HCT116 (cell line): ENCODE data around the gene RXRA. TPM values are rescaled to one million over a fixed set of nuclear protein-coding genes. Genes with fewer than 3 reads are reported as not detected.

Source experiments
- ATAC-seq: fragments of 200-7000 bp; cut with Tn5 transposase; 2 replicates; pipeline ENCODE4 v1.9.1; 2020; ENCODE audit warnings: mild to moderate bottlenecking, moderate library complexity
- BruUV-seq: library from RNA; stranded (reverse); fragments of 400-500 nt; replicated peaks from 2 replicates; lab custom pipeline; 2021; lab: Mats Ljungman, UMichigan
- CTCF ChIA-PET: fragments of 300-600 bp; sonication (Branson Sonifier 250); formaldehyde crosslinking; loops from one replicate; lab custom pipeline; 2021; ENCODE audit warnings: antibody characterized with exemption; lab: Charles Lee
- POLR2A ChIA-PET: fragments of 300-600, 350-600 bp; sonication (Branson Sonifier 250); formaldehyde crosslinking; loops from one replicate; lab custom pipeline; 2021; ENCODE audit warnings: antibody characterized with exemption; lab: Charles Lee
- RAD21 ChIA-PET, 2 experiments: fragments of 300-600 bp; sonication (Branson Sonifier 250); formaldehyde crosslinking; loops; one replicate each; lab custom pipeline; 2023; ENCODE audit warnings: low total read pairs in 2 of 2; ENCODE audit not compliant: uncharacterized antibody in 2 of 2, unreplicated experiment in 2 of 2, low non-redundant PET in 1 of 2; lab: Charles Lee
- DNase-seq: peaks from one replicate; pipeline ENCODE4 v3.0.0-alpha.2; 2010; ENCODE audit warnings: low read depth, low spot score
- H2AFZ ChIP-seq: fragments of 200-600 bp; shearing (Covaris generic), sonication (generic); 2 replicates; pipeline ENCODE4 v1.6.1; 2017; ENCODE audit warnings: low read depth, mixed run types, mixed read lengths, antibody characterized with exemption, low read length; ENCODE audit not compliant: poor library complexity, severe bottlenecking
- H3K27ac ChIP-seq: 2 replicates; pipeline ENCODE4 v1.5.1; 2012; ENCODE audit warnings: low read depth, low read length
- H3K27me3 ChIP-seq: fragments of 200-600 bp; sonication (generic); 2 replicates; pipeline ENCODE4 v1.6.1; 2016; ENCODE audit warnings: mixed run types, low read length, mixed read lengths; ENCODE audit not compliant: insufficient read depth
- H3K36me3 ChIP-seq, 2 experiments: fragments of 200-500 bp in 1 of 2; fragments of 200-600 bp in 1 of 2; sonication (Bioruptor generic) in 1 of 2; sonication (generic) in 1 of 2; 2 replicates each; pipeline versions ENCODE4 v1.5.1 to v1.6.1; 2014 to 2016; ENCODE audit warnings: low read length in 2 of 2, inconsistent platforms in 1 of 2, mixed read lengths in 1 of 2, mixed run types in 1 of 2; ENCODE audit not compliant: insufficient read depth in 2 of 2, control insufficient read depth in 1 of 2
- H3K4me1 ChIP-seq, 2 experiments: fragments of 200-600 bp in 1 of 2; sonication (generic) in 1 of 2; 2 replicates each; pipeline versions ENCODE4 v1.5.1 to v1.6.1; 2012 to 2017; ENCODE audit warnings: low read length in 2 of 2, inconsistent platforms in 1 of 2, mild to moderate bottlenecking in 1 of 2, mixed read lengths in 1 of 2, mixed run types in 1 of 2, moderate library complexity in 1 of 2; ENCODE audit not compliant: insufficient read depth in 2 of 2, control insufficient read depth in 1 of 2
- H3K4me2 ChIP-seq: fragments of 200-600 bp; sonication (generic); 2 replicates; pipeline ENCODE4 v1.6.1; 2017; ENCODE audit warnings: mixed run types, low read length, mixed read lengths
- H3K4me3 ChIP-seq, 2 experiments: fragments of 200-600 bp in 1 of 2; sonication (generic) in 1 of 2; replicated peaks in 1 of 2; 2 replicates each; pipeline ENCODE4 v1.5.1; 2011 to 2016; ENCODE audit warnings: low read length in 2 of 2, control low read depth in 1 of 2, low read depth in 1 of 2, mild to moderate bottlenecking in 1 of 2, mixed read lengths in 1 of 2, mixed run types in 1 of 2
- H3K79me2 ChIP-seq: fragments of 200-600 bp; sonication (generic); 2 replicates; pipeline ENCODE4 v1.6.1; 2017; ENCODE audit warnings: mild to moderate bottlenecking, mixed run types, low read length, moderate library complexity, mixed read lengths; ENCODE audit not compliant: insufficient read depth
- H3K9ac ChIP-seq: fragments of 200-600 bp; sonication (generic); 2 replicates; pipeline ENCODE4 v1.6.1; 2016; ENCODE audit warnings: low read length, mixed read lengths
- H3K9me2 ChIP-seq: fragments of 200-600 bp; sonication (generic), shearing (Covaris generic); 2 replicates; pipeline ENCODE4 v1.6.1; 2017; ENCODE audit warnings: mixed run types, mild to moderate bottlenecking, moderate library complexity; ENCODE audit not compliant: insufficient read depth
- H3K9me3 ChIP-seq, 2 experiments: fragments of 200-500 bp in 1 of 2; fragments of 200-600 bp in 1 of 2; sonication (Bioruptor generic) in 1 of 2; sonication (generic) in 1 of 2; 2 replicates each; pipeline ENCODE4 v1.6.1; 2014 to 2017; ENCODE audit warnings: low read length in 2 of 2, mixed read lengths in 2 of 2, inconsistent platforms in 1 of 2, low read depth in 1 of 2, mild to moderate bottlenecking in 1 of 2, mixed run types in 1 of 2, moderate library complexity in 1 of 2; ENCODE audit not compliant: control insufficient read depth in 1 of 2, insufficient read depth in 1 of 2
- H4K20me1 ChIP-seq: fragments of 200-600 bp; sonication (generic), shearing (Covaris generic); 2 replicates; pipeline ENCODE4 v1.6.1; 2017; ENCODE audit warnings: mixed run types, mild to moderate bottlenecking, moderate library complexity; ENCODE audit not compliant: insufficient read depth
- ATF3 ChIP-seq: IDR thresholded peaks from 2 replicates; pipeline ENCODE4 v1.6.1; 2012
- CEBPB ChIP-seq: IDR thresholded peaks from 2 replicates; pipeline ENCODE4 v1.6.1; 2012; ENCODE audit warnings: low read depth
- CTCF ChIP-seq, 3 experiments: fragments of 200-600 bp in 1 of 3; sonication (generic) in 1 of 3; IDR thresholded peaks in 2 of 3; conservative IDR thresholded peaks in 1 of 3; 2 replicates each; pipeline ENCODE4 v1.5.1; 2012 to 2017; ENCODE audit warnings: low read depth in 2 of 3, low read length in 2 of 3, antibody characterized with exemption in 1 of 3, borderline replicate concordance in 1 of 3, control low read depth in 1 of 3, mild to moderate bottlenecking in 1 of 3, mixed read lengths in 1 of 3, mixed run types in 1 of 3, moderate library complexity in 1 of 3; ENCODE audit not compliant: insufficient read depth in 1 of 3
- EZH2 ChIP-seq: fragments of 200-600 bp; sonication (generic); IDR thresholded peaks from 2 replicates; pipeline ENCODE4 v1.6.1; 2017; ENCODE audit warnings: antibody characterized with exemption, mixed run types
- JUND ChIP-seq: IDR thresholded peaks from 2 replicates; pipeline ENCODE4 v1.6.1; 2012
- MAX ChIP-seq: IDR thresholded peaks from 2 replicates; pipeline ENCODE4 v1.6.1; 2012
- POLR2A ChIP-seq: IDR thresholded peaks from 2 replicates; pipeline ENCODE4 v1.7.0; 2011; ENCODE audit warnings: borderline replicate concordance; ENCODE audit not compliant: insufficient read depth, insufficient read length; ENCODE audit errors: extremely low read depth
- RAD21 ChIP-seq: IDR thresholded peaks from 2 replicates; pipeline ENCODE4 v1.6.1; 2012; ENCODE audit warnings: low read depth, mild to moderate bottlenecking
- SIN3A ChIP-seq: IDR thresholded peaks from 2 replicates; pipeline ENCODE4 v1.6.1; 2012; ENCODE audit warnings: low read depth
- TCF7L2 ChIP-seq: IDR thresholded peaks from 2 replicates; pipeline ENCODE4 v1.7.0; 2011; ENCODE audit warnings: borderline replicate concordance, inconsistent platforms; ENCODE audit not compliant: insufficient read depth, insufficient read length; ENCODE audit errors: extremely low read depth
- ZBTB33 ChIP-seq: IDR thresholded peaks from 2 replicates; pipeline ENCODE4 v1.6.1; 2011; ENCODE audit warnings: mild to moderate bottlenecking, low read length, moderate library complexity; ENCODE audit not compliant: insufficient replicate concordance; ENCODE audit errors: extremely low read depth
- ZNF274 ChIP-seq: fragments of 200-500 bp; sonication (Bioruptor generic); IDR thresholded peaks from 2 replicates; pipeline ENCODE4 v1.6.1; 2014; ENCODE audit warnings: mild to moderate bottlenecking, low read depth, low read length, inconsistent platforms
- intact Hi-C: fragments of 100-400 bp; cut with micrococcal nuclease; formaldehyde crosslinking; loops from 2 replicates; pipeline ENCODE4 v1.10.0; 2022
- total RNA-seq: library from RNA; stranded (reverse); gene quantifications from one replicate; pipeline ENCODE4 v1.2.1, GENCODE V29; 2021; ENCODE audit not compliant: unreplicated experiment

RXRA gene
- total RNA-seq, 1 experiment from 2014 or later = 43.9 TPM

GRCh38 chr9:134363450-134363849 is 37.2 kb downstream of the RXRA start:
- ChIA-PET RAD21 (no interaction called here), CTCF (interaction anchor here (1.2 kb wide), 1 partner anchor 45 kb away, joined by 3 read pairs; no protein-coding TSS in a partner anchor), POLR2A (no interaction called here)
- Histone ChIP-seq H3K79me2 (peaks cover 59% of the 10 kb centered on the region), H3K27ac (no peak overlapping the region; the same call in 1 of the 2 replicates), H3K4me2 (no peak overlapping the region), H3K9me3 (no peaks in the 10 kb centered on the region), H4K20me1 (no peaks in the 10 kb centered on the region), H3K9ac (no peak overlapping the region), H3K27me3 (no peaks in the 10 kb centered on the region), H3K9me2 (no peaks in the 10 kb centered on the region), H3K4me1 (peaks cover 26 to 32% of the 10 kb centered on the region in 2 experiments), H3K4me3 (no peak overlapping the region), H3K36me3 (no peaks in the 10 kb centered on the region), H2AFZ (no peak overlapping the region)
- DNase-seq (no peak), ATAC-seq (no peak)
- BruUV-seq = no TSS peak
- no peak for TF ChIP-seq TCF7L2
- no peak for TF ChIP-seq ATF3
- no peak for TF ChIP-seq CTCF (IDR thresholded peaks at IDR 0.05 in 2 of 3, conservative IDR thresholded peaks at IDR 0.05 in 1 of 3; ENCODE audit: borderline replicate concordance in 1 of 3, insufficient read depth in 1 of 3, low read depth in 2 of 3, low read length in 2 of 3)
- no peak for TF ChIP-seq ZNF274
- TF ChIP-seq ZBTB33 = no peak
- no peak for TF ChIP-seq MAX
- no peak for TF ChIP-seq JUND
- TF ChIP-seq POLR2A = no peak
- TF ChIP-seq EZH2 = no peak
- no peak for TF ChIP-seq RAD21
- TF ChIP-seq CEBPB = no peak
- TF ChIP-seq SIN3A = no peak
- intact Hi-C loops = no loop called here
